GM06990 (cell line): ENCODE data around the gene IL1R1.

ENCODE experiments used
- DNase-seq: peaks from one replicate; pipeline ENCODE4 v3.0.0-alpha.2; 2011; ENCODE audit not compliant: insufficient read length; ENCODE audit errors: extremely low read depth
- H3K27me3 ChIP-seq: replicated peaks from 2 replicates; pipeline ENCODE4 v1.6.0; 2011; ENCODE audit warnings: low read length; ENCODE audit not compliant: control insufficient read depth, insufficient read depth
- H3K36me3 ChIP-seq: 2 replicates; pipeline ENCODE4 v1.5.1; 2011; ENCODE audit warnings: low read length; ENCODE audit not compliant: control insufficient read depth, insufficient read depth
- H3K4me3 ChIP-seq: replicated peaks from 2 replicates; pipeline ENCODE4 v1.5.1; 2011; ENCODE audit warnings: low read depth, mild to moderate bottlenecking, control low read depth, low read length
- CTCF ChIP-seq: IDR thresholded peaks from 2 replicates; pipeline ENCODE4 v1.5.1; 2011; ENCODE audit warnings: low read length, control low read depth, mild to moderate bottlenecking, inconsistent platforms; ENCODE audit not compliant: insufficient read depth, poor library complexity, severe bottlenecking

Gene IL1R1

GRCh38 chr2:102110596-102111334 lies 31.8 kb upstream of the IL1R1 start:
- H3K4me3 ChIP-seq, result no peak overlapping the region
- H3K27me3 ChIP-seq, result no peaks in the 10 kb centered on the region
- TF ChIP-seq CTCF, result no peak
- DNase-seq, result no peak
- no peaks in the 10 kb centered on the region for H3K36me3 ChIP-seq

- DNase-seq, result no peak
- H3K36me3 ChIP-seq, result no peaks in the 10 kb centered on the region
- TF ChIP-seq CTCF, result no peak
- H3K27me3 ChIP-seq, result no peaks in the 10 kb centered on the region
- no peak overlapping the region for H3K4me3 ChIP-seq
Observed at GRCh38 chr2:102111823-102112222, 30.7 kb upstream of the IL1R1 start.

GRCh38 chr2:102112271-102112670 lies 30.3 kb upstream of the IL1R1 start:
- H3K27me3 ChIP-seq, result no peaks in the 10 kb centered on the region
- no peaks in the 10 kb centered on the region for H3K36me3 ChIP-seq
- no peak for TF ChIP-seq CTCF
- no peak for DNase-seq
- H3K4me3 ChIP-seq, result no peak overlapping the region

- no peak for TF ChIP-seq CTCF
- Histone ChIP-seq H3K4me3 (no peak overlapping the region), H3K36me3 (no peaks in the 10 kb centered on the region), H3K27me3 (no peaks in the 10 kb centered on the region)
- DNase-seq, result no peak
Observed at GRCh38 chr2:102112692-102113665, 29.6 kb upstream of the IL1R1 start.

- no peak for TF ChIP-seq CTCF
- Histone ChIP-seq H3K27me3 (no peaks in the 10 kb centered on the region), H3K36me3 (no peaks in the 10 kb centered on the region), H3K4me3 (no peak overlapping the region)
- DNase-seq, result no peak
Observed at GRCh38 chr2:102114290-102114721, 28.2 kb upstream of the IL1R1 start.
